H1 (cell line): ENCODE measurements around the gene BPGM.

ENCODE experiments used
- CBX5 ChIP-seq: fragments of 300-800, 300-1000 bp; sonication (generic); IDR thresholded peaks from 2 replicates; pipeline ENCODE4 v1.7.1; 2016; ENCODE audit warnings: antibody characterized with exemption, low read length, low read depth
- CEBPB ChIP-seq: IDR thresholded peaks from 2 replicates; pipeline ENCODE4 v1.6.1; 2012; ENCODE audit warnings: low read depth, low read length
- EGR1 ChIP-seq: IDR thresholded peaks from 2 replicates; pipeline ENCODE4 v1.6.1; 2011; ENCODE audit warnings: low read depth, low read length, borderline replicate concordance
- POLR2AphosphoS5 ChIP-seq: IDR thresholded peaks from 2 replicates; pipeline ENCODE4 v1.6.1; 2011; ENCODE audit warnings: low read depth, low read length
- RNF2 ChIP-seq: fragments of 200-900, 300-1000 bp; sonication (generic); IDR thresholded peaks from 2 replicates; pipeline ENCODE4 v1.7.1; 2016; ENCODE audit warnings: borderline replicate concordance, low read depth, mild to moderate bottlenecking, antibody characterized with exemption, low read length; ENCODE audit not compliant: poor library complexity, severe bottlenecking; ENCODE audit errors: missing control alignments
- SP2 ChIP-seq: IDR thresholded peaks from 2 replicates; pipeline ENCODE4 v1.6.1; 2012; ENCODE audit warnings: mild to moderate bottlenecking, low read length, inconsistent platforms
- TF ChIP-seq, protein P1 (sequence below), 3 experiments: IDR thresholded peaks; 1 replicate in 2 of 3; 2 replicates in 1 of 3; pipeline versions ENCODE4 v1.5.1 to v1.6.1; 2011; ENCODE audit warnings: low read length in 3 of 3, mild to moderate bottlenecking in 3 of 3, inconsistent platforms in 2 of 3, low read depth in 1 of 3, moderate library complexity in 1 of 3; ENCODE audit not compliant: insufficient read depth in 1 of 3; ENCODE audit errors: control extremely low read depth in 1 of 3

DNA sequence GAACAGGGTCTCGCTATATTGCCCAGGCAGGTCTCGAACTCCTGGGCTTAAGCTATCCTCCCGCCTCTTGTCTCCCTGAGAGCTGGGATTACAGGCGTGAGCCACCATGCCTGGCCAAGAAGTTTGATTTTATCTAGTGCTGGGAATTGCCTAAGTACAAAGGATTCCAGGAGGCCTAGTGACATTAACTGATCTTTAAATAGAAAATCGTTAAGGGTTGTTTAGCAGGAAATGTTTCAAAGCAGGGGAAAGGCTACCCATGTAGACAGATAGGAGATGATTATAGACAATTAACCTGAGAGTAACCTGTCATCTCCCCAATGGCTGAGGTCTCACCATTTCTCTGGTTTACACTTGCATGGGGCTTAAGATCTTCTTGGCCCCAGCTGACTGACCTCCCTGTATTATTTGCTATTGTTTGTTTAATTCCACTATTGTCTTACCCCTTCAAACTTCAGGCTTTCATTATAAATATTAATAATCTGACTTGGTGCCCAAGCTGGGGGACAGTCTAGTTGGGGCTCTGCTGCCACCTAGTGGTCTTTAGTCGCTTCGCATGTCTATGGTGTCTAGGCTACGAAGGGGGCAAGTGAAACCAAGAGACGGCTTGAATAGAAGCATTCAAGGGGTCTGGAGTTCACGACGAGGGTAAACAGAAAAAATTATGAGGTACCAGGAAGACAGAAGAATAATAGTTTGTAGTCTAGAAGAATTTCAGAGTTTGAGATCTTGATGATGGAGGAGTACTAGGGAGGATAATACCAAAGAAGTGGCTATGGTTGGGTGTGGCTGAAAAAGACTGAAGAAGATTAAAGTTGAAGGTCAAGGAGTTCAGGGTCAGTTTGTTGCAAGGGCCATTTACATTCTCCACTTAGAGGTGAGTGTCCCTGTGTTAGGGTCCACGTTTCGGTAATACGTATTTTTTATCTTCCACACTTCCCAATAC, 40.4 kb upstream of the BPGM start:
- no peak for TF ChIP-seq EGR1
- TF ChIP-seq POLR2AphosphoS5 = no peak
- TF ChIP-seq CBX5 = no peak
- no peak for TF ChIP-seq RNF2
- no peak for TF ChIP-seq CEBPB
- TF ChIP-seq, protein P1, sequence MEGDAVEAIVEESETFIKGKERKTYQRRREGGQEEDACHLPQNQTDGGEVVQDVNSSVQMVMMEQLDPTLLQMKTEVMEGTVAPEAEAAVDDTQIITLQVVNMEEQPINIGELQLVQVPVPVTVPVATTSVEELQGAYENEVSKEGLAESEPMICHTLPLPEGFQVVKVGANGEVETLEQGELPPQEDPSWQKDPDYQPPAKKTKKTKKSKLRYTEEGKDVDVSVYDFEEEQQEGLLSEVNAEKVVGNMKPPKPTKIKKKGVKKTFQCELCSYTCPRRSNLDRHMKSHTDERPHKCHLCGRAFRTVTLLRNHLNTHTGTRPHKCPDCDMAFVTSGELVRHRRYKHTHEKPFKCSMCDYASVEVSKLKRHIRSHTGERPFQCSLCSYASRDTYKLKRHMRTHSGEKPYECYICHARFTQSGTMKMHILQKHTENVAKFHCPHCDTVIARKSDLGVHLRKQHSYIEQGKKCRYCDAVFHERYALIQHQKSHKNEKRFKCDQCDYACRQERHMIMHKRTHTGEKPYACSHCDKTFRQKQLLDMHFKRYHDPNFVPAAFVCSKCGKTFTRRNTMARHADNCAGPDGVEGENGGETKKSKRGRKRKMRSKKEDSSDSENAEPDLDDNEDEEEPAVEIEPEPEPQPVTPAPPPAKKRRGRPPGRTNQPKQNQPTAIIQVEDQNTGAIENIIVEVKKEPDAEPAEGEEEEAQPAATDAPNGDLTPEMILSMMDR (IDR thresholded peaks at IDR 0.05; ENCODE audit: control extremely low read depth in 1 of 3, insufficient read depth in 1 of 3, low read depth in 1 of 3, low read length in 3 of 3) = peak; percentile 69 to 79 (median 70)
- TF ChIP-seq SP2 = no peak
